Neural progenitor cell (in vitro differentiated cells): ENCODE results near the gene GOLT1A. TPM values are rescaled to one million over a fixed set of nuclear protein-coding genes. Genes with fewer than 3 reads are reported as not detected.
"Not testable (repeated sequence)": the region's sequence is repeated elsewhere in the genome, so short reads cannot be mapped to it uniquely, and the experiment has no call there.

Experiments used
- DNase-seq: peaks from one replicate; pipeline ENCODE4 v3.0.0-alpha.2; 2016; ENCODE audit warnings: low spot score
- H2AFZ ChIP-seq: fragments of 200-600 bp; sonication (generic); replicated peaks from 2 replicates; pipeline ENCODE4 v1.6.1; 2016; ENCODE audit warnings: antibody characterized with exemption
- H3F3A ChIP-seq: fragments of 200-600 bp; sonication (generic); 2 replicates; pipeline ENCODE4 v1.6.1; 2016; ENCODE audit warnings: antibody characterized with exemption, low read depth
- H3K27ac ChIP-seq: fragments of 200-600 bp; sonication (generic); 2 replicates; pipeline ENCODE4 v1.5.1; 2016; ENCODE audit warnings: mild to moderate bottlenecking
- H3K27me3 ChIP-seq: fragments of 200-600 bp; sonication (generic); 2 replicates; pipeline ENCODE4 v1.6.1; 2016; ENCODE audit warnings: mild to moderate bottlenecking, moderate library complexity
- H3K36me3 ChIP-seq: fragments of 200-600 bp; sonication (generic); 2 replicates; pipeline ENCODE4 v1.5.1; 2016
- H3K4me1 ChIP-seq: fragments of 200-600 bp; sonication (generic); 2 replicates; pipeline ENCODE4 v1.6.1; 2016; ENCODE audit warnings: mixed run types
- H3K4me2 ChIP-seq: fragments of 200-600 bp; sonication (generic); 2 replicates; pipeline ENCODE4 v1.6.1; 2016
- H3K4me3 ChIP-seq: fragments of 200-600 bp; sonication (generic); 2 replicates; pipeline ENCODE4 v1.5.1; 2016
- H3K79me2 ChIP-seq: fragments of 200-600 bp; sonication (generic); 2 replicates; pipeline ENCODE4 v1.6.1; 2016; ENCODE audit warnings: low read depth
- H3K9ac ChIP-seq: fragments of 200-600 bp; sonication (generic); 2 replicates; pipeline ENCODE4 v1.6.1; 2016
- H3K9me3 ChIP-seq: fragments of 200-600 bp; sonication (generic); 2 replicates; pipeline ENCODE4 v1.5.1; 2016; ENCODE audit warnings: low read depth
- H4K20me1 ChIP-seq: fragments of 200-600 bp; sonication (generic); 2 replicates; pipeline ENCODE4 v1.6.1; 2016; ENCODE audit warnings: low read depth
- H3K27ac Mint-ChIP-seq: 3 replicates; pipeline ENCODE4 v1.8.0; 2021; ENCODE audit warnings: mixed read lengths
- H3K27me3 Mint-ChIP-seq: 2 replicates; pipeline ENCODE4 v1.8.0; 2022; ENCODE audit warnings: low read depth, mild to moderate bottlenecking, inconsistent platforms, moderate library complexity, mixed read lengths; ENCODE audit not compliant: insufficient read depth
- H3K36me3 Mint-ChIP-seq: 3 replicates; pipeline ENCODE4 v1.8.0; 2021; ENCODE audit warnings: mixed read lengths
- H3K4me1 Mint-ChIP-seq: 3 replicates; pipeline ENCODE4 v1.8.0; 2021; ENCODE audit warnings: mixed read lengths
- H3K4me3 Mint-ChIP-seq: 3 replicates; pipeline ENCODE4 v1.8.0; 2021; ENCODE audit warnings: mild to moderate bottlenecking, moderate library complexity, mixed read lengths
- H3K9me3 Mint-ChIP-seq: 3 replicates; pipeline ENCODE4 v1.8.0; 2020; ENCODE audit warnings: mixed read lengths
- CTCF ChIP-seq: fragments of 200-600 bp; sonication (generic); IDR thresholded peaks from 2 replicates; pipeline ENCODE4 v1.5.1; 2017; ENCODE audit warnings: antibody characterized with exemption, mild to moderate bottlenecking
- EZH2 ChIP-seq: fragments of 200-600 bp; sonication (generic); IDR thresholded peaks from 2 replicates; pipeline ENCODE4 v1.6.1; 2017; ENCODE audit warnings: antibody characterized with exemption, mild to moderate bottlenecking, moderate library complexity
- EZH2phosphoT487 ChIP-seq: fragments of 200-600 bp; sonication (generic); IDR thresholded peaks from 2 replicates; pipeline ENCODE4 v1.6.1; 2017; ENCODE audit warnings: antibody characterized with exemption
- total RNA-seq: library from RNA; depleted of rRNA; stranded (reverse); fragments of >200 nt; gene quantifications from 2 replicates; pipeline ENCODE4 v1.2.3, GENCODE V29; 2015; ENCODE audit warnings: low replicate concordance

GOLT1A gene
- total RNA-seq, 1 donor from 2014 or later, result not detected

GRCh38 chr1:204241914-204242313, 28.1 kb upstream of the GOLT1A start:
- peaks cover 63% of the 10 kb centered on the region for H3K36me3 Mint-ChIP-seq
- Histone ChIP-seq H2AFZ (no peak overlapping the region), H3K4me1 (no peaks in the 10 kb centered on the region), H3K4me3 (no peak overlapping the region), H4K20me1 (no peaks in the 10 kb centered on the region), H3F3A (no peaks in the 10 kb centered on the region), H3K79me2 (no peaks in the 10 kb centered on the region), H3K9ac (no peak overlapping the region), H3K4me2 (no peak overlapping the region), H3K36me3 (no peaks in the 10 kb centered on the region), H3K27me3 (no peaks in the 10 kb centered on the region), H3K9me3 (no peaks in the 10 kb centered on the region), H3K27ac (no peak overlapping the region)
- H3K9me3 Mint-ChIP-seq, result no peaks in the 10 kb centered on the region
- no peak overlapping the region for H3K27ac Mint-ChIP-seq
- DNase-seq, result no peak
- no peak overlapping the region for H3K4me3 Mint-ChIP-seq
- no peak for TF ChIP-seq EZH2phosphoT487
- TF ChIP-seq EZH2, result no peak
- TF ChIP-seq CTCF, result no peak
- H3K4me1 Mint-ChIP-seq, result no peaks in the 10 kb centered on the region
- peaks cover 4% of the 10 kb centered on the region for H3K27me3 Mint-ChIP-seq

GRCh38 chr1:204241050-204241449, 27.3 kb upstream of the GOLT1A start:
- H4K20me1 ChIP-seq, result no peaks in the 10 kb centered on the region
- no peak overlapping the region for H3K4me3 ChIP-seq
- no peaks in the 10 kb centered on the region for H3F3A ChIP-seq
- H2AFZ ChIP-seq, result no peak overlapping the region
- no peaks in the 10 kb centered on the region for H3K4me1 ChIP-seq
- H3K27ac ChIP-seq, result no peak overlapping the region
- H3K27me3 ChIP-seq, result no peaks in the 10 kb centered on the region
- H3K79me2 ChIP-seq, result no peaks in the 10 kb centered on the region
- no peaks in the 10 kb centered on the region for H3K9me3 ChIP-seq
- no peak overlapping the region for H3K4me3 Mint-ChIP-seq
- H3K4me2 ChIP-seq, result no peak overlapping the region
- no peaks in the 10 kb centered on the region for H3K4me1 Mint-ChIP-seq
- no peak overlapping the region for H3K27ac Mint-ChIP-seq
- no peak for DNase-seq
- peaks cover 5% of the 10 kb centered on the region for H3K9me3 Mint-ChIP-seq
- TF ChIP-seq CTCF (no peak), EZH2phosphoT487 (no peak), EZH2 (no peak)
- no peaks in the 10 kb centered on the region for H3K36me3 ChIP-seq
- peaks cover 5% of the 10 kb centered on the region for H3K27me3 Mint-ChIP-seq
- H3K36me3 Mint-ChIP-seq, result peaks cover 66% of the 10 kb centered on the region
- no peak overlapping the region for H3K9ac ChIP-seq

- DNase-seq, result no peak
- Histone ChIP-seq H4K20me1 (no peaks in the 10 kb centered on the region), H3K27me3 (no peaks in the 10 kb centered on the region), H3K4me3 (no peak overlapping the region), H3K9ac (no peak overlapping the region), H3K4me1 (no peaks in the 10 kb centered on the region), H3K9me3 (no peaks in the 10 kb centered on the region), H3K79me2 (no peaks in the 10 kb centered on the region), H3K4me2 (no peak overlapping the region), H3K36me3 (no peaks in the 10 kb centered on the region), H3K27ac (no peak overlapping the region), H2AFZ (no peak overlapping the region), H3F3A (no peaks in the 10 kb centered on the region)
- peaks cover 8% of the 10 kb centered on the region for H3K9me3 Mint-ChIP-seq
- H3K36me3 Mint-ChIP-seq, result peaks cover 69% of the 10 kb centered on the region
- peaks cover 7% of the 10 kb centered on the region for H3K27me3 Mint-ChIP-seq
- no peak for TF ChIP-seq EZH2
- no peak for TF ChIP-seq CTCF
- TF ChIP-seq EZH2phosphoT487, result no peak
- no peaks in the 10 kb centered on the region for H3K4me1 Mint-ChIP-seq
- H3K4me3 Mint-ChIP-seq, result no peak overlapping the region
- no peak overlapping the region for H3K27ac Mint-ChIP-seq
These were observed 26.4 kb upstream of the GOLT1A start for GRCh38 chr1:204240233-204240632.

GRCh38 chr1:204239401-204239800, 25.6 kb upstream of the GOLT1A start:
- H3K36me3 Mint-ChIP-seq, result peaks cover 66% of the 10 kb centered on the region

GRCh38 chr1:204238520-204238919, 24.7 kb upstream of the GOLT1A start:
- not testable (repeated sequence) for H3F3A ChIP-seq, H3K4me1 Mint-ChIP-seq, H3K36me3 ChIP-seq, H3K27ac Mint-ChIP-seq, H3K27me3 ChIP-seq, H3K9me3 Mint-ChIP-seq, H4K20me1 ChIP-seq, H3K4me3 Mint-ChIP-seq, H3K4me1 ChIP-seq, DNase-seq, H3K4me3 ChIP-seq, H3K4me2 ChIP-seq, H3K79me2 ChIP-seq, H3K9me3 ChIP-seq, H3K27ac ChIP-seq, H2AFZ ChIP-seq, H3K27me3 Mint-ChIP-seq, H3K9ac ChIP-seq
- peaks cover 70% of the 10 kb centered on the region for H3K36me3 Mint-ChIP-seq

More at GRCh38 chr1:204239401-204239800, 25.6 kb upstream of the GOLT1A start:
- not testable (repeated sequence) for DNase-seq, H2AFZ ChIP-seq, H3K4me1 Mint-ChIP-seq, H3K4me1 ChIP-seq, H3K36me3 ChIP-seq, H3K27ac Mint-ChIP-seq, H3K27me3 ChIP-seq, H4K20me1 ChIP-seq, H3K4me3 Mint-ChIP-seq, H3K79me2 ChIP-seq, H3K27me3 Mint-ChIP-seq, H3F3A ChIP-seq, H3K27ac ChIP-seq, H3K4me3 ChIP-seq, H3K9me3 ChIP-seq, H3K9me3 Mint-ChIP-seq, H3K9ac ChIP-seq, H3K4me2 ChIP-seq

- H3K9ac ChIP-seq, H3K27ac ChIP-seq, H3F3A ChIP-seq, H3K4me1 Mint-ChIP-seq, H3K4me3 Mint-ChIP-seq, H2AFZ ChIP-seq, H3K9me3 ChIP-seq, H3K27ac Mint-ChIP-seq, H4K20me1 ChIP-seq, H3K9me3 Mint-ChIP-seq, H3K79me2 ChIP-seq, H3K4me2 ChIP-seq, H3K27me3 ChIP-seq, DNase-seq, H3K4me3 ChIP-seq, H3K36me3 ChIP-seq, H3K27me3 Mint-ChIP-seq, H3K4me1 ChIP-seq: not testable (repeated sequence)
- H3K36me3 Mint-ChIP-seq, result peaks cover 67% of the 10 kb centered on the region
These were observed 23.7 kb upstream of the GOLT1A start for GRCh38 chr1:204237515-204237914.
